Astrocyte (in vitro differentiated cells and primary cell): Measurements from ENCODE around the gene CRYAA. TPM values are rescaled to one million over a fixed set of nuclear protein-coding genes. Genes with fewer than 3 reads are reported as not detected.

Source experiments
- DNase-seq: peaks from one replicate; pipeline ENCODE4 v3.0.0-alpha.2; 2010; ENCODE audit warnings: low read depth
- FAIRE-seq: peaks from 2 replicates; lab custom pipeline; 2011; peaks lifted over from hg19 to GRCh38; lab: Jason Lieb, UNC
- H2AFZ ChIP-seq: 2 replicates; pipeline ENCODE4 v1.6.0; 2012; ENCODE audit warnings: low read depth, low read length, inconsistent platforms
- H3K27ac ChIP-seq: 2 replicates; pipeline ENCODE4 v1.5.1; 2011; ENCODE audit warnings: low read depth, low read length, inconsistent platforms
- H3K27me3 ChIP-seq: 2 replicates; pipeline ENCODE4 v1.6.0; 2011; ENCODE audit warnings: low read length, inconsistent platforms; ENCODE audit not compliant: insufficient read depth
- H3K36me3 ChIP-seq: 2 replicates; pipeline ENCODE4 v1.5.1; 2011; ENCODE audit warnings: low read length, inconsistent platforms; ENCODE audit not compliant: insufficient read depth
- H3K4me1 ChIP-seq: 2 replicates; pipeline ENCODE4 v1.5.1; 2011; ENCODE audit warnings: low read length, inconsistent platforms; ENCODE audit not compliant: insufficient read depth
- H3K4me2 ChIP-seq: 2 replicates; pipeline ENCODE4 v1.6.0; 2012; ENCODE audit warnings: low read length, inconsistent platforms
- H3K4me3 ChIP-seq: 2 replicates; pipeline ENCODE4 v1.5.1; 2011; ENCODE audit warnings: low read depth, mild to moderate bottlenecking, low read length, inconsistent platforms; ENCODE audit not compliant: insufficient read depth
- H3K79me2 ChIP-seq: 2 replicates; pipeline ENCODE4 v1.6.0; 2012; ENCODE audit warnings: mild to moderate bottlenecking, low read length, inconsistent platforms; ENCODE audit not compliant: insufficient read depth
- H3K9ac ChIP-seq: 2 replicates; pipeline ENCODE4 v1.6.0; 2012; ENCODE audit warnings: mild to moderate bottlenecking, low read length, inconsistent platforms
- H3K9me3 ChIP-seq: 2 replicates; pipeline ENCODE4 v1.5.1; 2012; ENCODE audit warnings: low read depth, mild to moderate bottlenecking, low read length, inconsistent platforms; ENCODE audit not compliant: insufficient read depth
- H4K20me1 ChIP-seq: 2 replicates; pipeline ENCODE4 v1.6.0; 2012; ENCODE audit warnings: low read length, inconsistent platforms; ENCODE audit not compliant: insufficient read depth
- H3K27ac Mint-ChIP-seq: one replicate; pipeline ENCODE4 v1.8.0; 2021; ENCODE audit warnings: mild to moderate bottlenecking, mixed read lengths; ENCODE audit not compliant: unreplicated experiment
- H3K27me3 Mint-ChIP-seq: one replicate; pipeline ENCODE4 v1.8.0; 2021; ENCODE audit warnings: low read depth, mixed read lengths; ENCODE audit not compliant: unreplicated experiment
- H3K36me3 Mint-ChIP-seq: one replicate; pipeline ENCODE4 v1.8.0; 2021; ENCODE audit warnings: low read depth, mixed read lengths; ENCODE audit not compliant: unreplicated experiment
- H3K4me1 Mint-ChIP-seq: one replicate; pipeline ENCODE4 v1.8.0; 2021; ENCODE audit warnings: low read depth, mixed read lengths; ENCODE audit not compliant: unreplicated experiment
- H3K4me3 Mint-ChIP-seq: one replicate; pipeline ENCODE4 v1.8.0; 2021; ENCODE audit warnings: mild to moderate bottlenecking, moderate library complexity, mixed read lengths; ENCODE audit not compliant: unreplicated experiment
- H3K9me3 Mint-ChIP-seq: one replicate; pipeline ENCODE4 v1.8.0; 2021; ENCODE audit warnings: mild to moderate bottlenecking, mixed read lengths; ENCODE audit not compliant: unreplicated experiment
- CTCF ChIP-seq: IDR thresholded peaks from 2 replicates; pipeline ENCODE4 v1.5.1; 2011; ENCODE audit warnings: low read depth, mild to moderate bottlenecking, inconsistent platforms, low read length, moderate library complexity; ENCODE audit not compliant: insufficient read depth
- EZH2 ChIP-seq: IDR thresholded peaks from 2 replicates; pipeline ENCODE4 v1.6.1; 2012; ENCODE audit warnings: mild to moderate bottlenecking, low read length, inconsistent platforms; ENCODE audit not compliant: insufficient read depth
- total RNA-seq: library from RNA; stranded (reverse); gene quantifications from 2 replicates; pipeline ENCODE4 v1.2.1, GENCODE V29; 2021

CRYAA gene
- total RNA-seq, 1 donor from 2014 or later: not detected

- H3K27me3 Mint-ChIP-seq: peaks cover 20% of the 10 kb centered on the region
- TF ChIP-seq CTCF: no peak
- TF ChIP-seq EZH2: no peak
- FAIRE-seq: no peak
These were observed 19.9 kb downstream of the CRYAA start for GRCh38 chr21:43188592-43189210.

GRCh38 chr21:43189936-43190335 lies 21.1 kb downstream of the CRYAA start:
- Histone ChIP-seq H3K4me3 (no peak overlapping the region), H3K79me2 (no peaks in the 10 kb centered on the region), H3K36me3 (no peaks in the 10 kb centered on the region), H3K4me2 (no peak overlapping the region), H3K27me3 (peaks cover 14% of the 10 kb centered on the region), H4K20me1 (no peaks in the 10 kb centered on the region), H3K9me3 (no peaks in the 10 kb centered on the region), H2AFZ (no peak overlapping the region), H3K4me1 (peaks cover 21% of the 10 kb centered on the region), H3K9ac (no peak overlapping the region), H3K27ac (no peak overlapping the region)
- no peak overlapping the region for H3K27ac Mint-ChIP-seq
- H3K36me3 Mint-ChIP-seq: no peaks in the 10 kb centered on the region
- DNase-seq (no peak), FAIRE-seq (no peak)
- no peak for TF ChIP-seq CTCF
- no peak for TF ChIP-seq EZH2
- peaks cover 20% of the 10 kb centered on the region for H3K27me3 Mint-ChIP-seq
- peaks cover 22% of the 10 kb centered on the region for H3K4me1 Mint-ChIP-seq
- no peak overlapping the region for H3K4me3 Mint-ChIP-seq
- peaks cover 7% of the 10 kb centered on the region for H3K9me3 Mint-ChIP-seq

More at GRCh38 chr21:43188592-43189210, 19.9 kb downstream of the CRYAA start:
- no peak for DNase-seq
- H2AFZ ChIP-seq: no peak overlapping the region
- Mint-ChIP-seq H3K27ac (no peak overlapping the region), H3K36me3 (no peaks in the 10 kb centered on the region), H3K4me3 (no peak overlapping the region), H3K9me3 (peaks cover 7% of the 10 kb centered on the region), H3K4me1 (peaks cover 12% of the 10 kb centered on the region)
- H3K36me3 ChIP-seq: no peaks in the 10 kb centered on the region
- H3K27me3 ChIP-seq: peaks cover 14% of the 10 kb centered on the region
- no peak overlapping the region for H3K27ac ChIP-seq
- H3K79me2 ChIP-seq: no peaks in the 10 kb centered on the region
- no peaks in the 10 kb centered on the region for H3K9me3 ChIP-seq
- no peaks in the 10 kb centered on the region for H4K20me1 ChIP-seq
- peak overlapping the region; percentile 11 for H3K4me2 ChIP-seq
- H3K4me1 ChIP-seq: peaks cover 8% of the 10 kb centered on the region
- no peak overlapping the region for H3K9ac ChIP-seq
- H3K4me3 ChIP-seq: no peak overlapping the region

- H3K36me3 Mint-ChIP-seq: no peaks in the 10 kb centered on the region
- Histone ChIP-seq H3K9me3 (no peaks in the 10 kb centered on the region), H3K4me2 (no peak overlapping the region), H3K36me3 (no peaks in the 10 kb centered on the region), H3K27me3 (peaks cover 14% of the 10 kb centered on the region), H2AFZ (no peak overlapping the region), H3K27ac (no peak overlapping the region), H4K20me1 (no peaks in the 10 kb centered on the region), H3K4me3 (no peak overlapping the region), H3K4me1 (peaks cover 24% of the 10 kb centered on the region), H3K79me2 (no peaks in the 10 kb centered on the region), H3K9ac (no peak overlapping the region)
- DNase-seq (no peak), FAIRE-seq (no peak)
- H3K4me3 Mint-ChIP-seq: no peak overlapping the region
- H3K27me3 Mint-ChIP-seq: peaks cover 20% of the 10 kb centered on the region
- H3K27ac Mint-ChIP-seq: no peak overlapping the region
- H3K4me1 Mint-ChIP-seq: peaks cover 28% of the 10 kb centered on the region
- TF ChIP-seq CTCF: no peak
- TF ChIP-seq EZH2: no peak
- H3K9me3 Mint-ChIP-seq: peaks cover 7% of the 10 kb centered on the region
These were observed 21.7 kb downstream of the CRYAA start for GRCh38 chr21:43190544-43190943.
